GM12873 (cell line): ENCODE results near the gene SHISAL2A.

ENCODE experiments used
- CTCF ChIP-seq: IDR thresholded peaks from 2 replicates; pipeline ENCODE4 v1.5.1; 2012; ENCODE audit warnings: low read depth, mild to moderate bottlenecking, moderate library complexity, low read length, control low read depth; ENCODE audit not compliant: insufficient read depth; ENCODE audit errors: missing control alignments

Gene SHISAL2A

GRCh38 chr1:52634111-52634510, 1.1 kb downstream of the SHISAL2A start:
- TF ChIP-seq CTCF: no peak

GRCh38 chr1:52635321-52636089, 2.5 kb downstream of the SHISAL2A start:
- no peak for TF ChIP-seq CTCF

- no peak for TF ChIP-seq CTCF
These were observed 4.0 kb downstream of the SHISAL2A start for GRCh38 chr1:52636721-52637695.

GRCh38 chr1:52637946-52638345, 5.0 kb downstream of the SHISAL2A start:
- TF ChIP-seq CTCF: no peak

GRCh38 chr1:52640697-52641096, 7.7 kb downstream of the SHISAL2A start:
- no peak for TF ChIP-seq CTCF

GRCh38 chr1:52641307-52641706, 8.3 kb downstream of the SHISAL2A start:
- TF ChIP-seq CTCF: no peak

- TF ChIP-seq CTCF: no peak
These were observed 12.3 kb downstream of the SHISAL2A start for GRCh38 chr1:52645261-52645660.
